Keratinocyte (primary cell): ENCODE results near the gene CLTRN. TPM values are rescaled to one million over a fixed set of nuclear protein-coding genes. Genes with fewer than 3 reads are reported as not detected.

ENCODE experiments used
- DNase-seq: peaks from one replicate; pipeline ENCODE4 v3.0.0-alpha.2; 2011; ENCODE audit warnings: low read depth, missing footprints, low spot score
- FAIRE-seq: peaks from 2 replicates; lab custom pipeline; 2011; peaks lifted over from hg19 to GRCh38; lab: Jason Lieb, UNC
- H2AFZ ChIP-seq: 2 replicates; pipeline ENCODE4 v1.6.0; 2012; ENCODE audit warnings: low read length, control low read depth, inconsistent platforms; ENCODE audit not compliant: control insufficient read depth
- H3K27ac ChIP-seq: 2 replicates; pipeline ENCODE4 v1.5.1; 2011; ENCODE audit warnings: low read length; ENCODE audit not compliant: control insufficient read depth, insufficient read depth
- H3K27me3 ChIP-seq: 3 replicates; pipeline ENCODE4 v1.6.0; 2011; ENCODE audit warnings: low read length; ENCODE audit not compliant: control insufficient read depth, insufficient read depth; ENCODE audit errors: extremely low read depth
- H3K36me3 ChIP-seq, 2 experiments: 2 replicates in 1 of 2; 3 replicates in 1 of 2; pipeline ENCODE4 v1.5.1; 2011; ENCODE audit warnings: low read length in 2 of 2, mild to moderate bottlenecking in 1 of 2; ENCODE audit not compliant: control insufficient read depth in 2 of 2, insufficient read depth in 2 of 2; ENCODE audit errors: extremely low read depth in 1 of 2
- H3K4me1 ChIP-seq: 3 replicates; pipeline ENCODE4 v1.5.1; 2011; ENCODE audit warnings: low read length; ENCODE audit not compliant: control insufficient read depth, insufficient read depth; ENCODE audit errors: extremely low read depth
- H3K4me2 ChIP-seq: 3 replicates; pipeline ENCODE4 v1.6.0; 2011; ENCODE audit warnings: low read depth, low read length; ENCODE audit not compliant: control insufficient read depth, insufficient read depth; ENCODE audit errors: extremely low read depth
- H3K4me3 ChIP-seq, 3 experiments: fragments of 200-600 bp in 1 of 3; sonication (generic) in 1 of 3; 2 replicates in 2 of 3; 3 replicates in 1 of 3; pipeline ENCODE4 v1.5.1; 2011 to 2016; ENCODE audit warnings: low read length in 3 of 3, mild to moderate bottlenecking in 3 of 3, control low read depth in 2 of 3, inconsistent platforms in 1 of 3, low read depth in 1 of 3, mixed read lengths in 1 of 3, mixed run types in 1 of 3, moderate library complexity in 1 of 3; ENCODE audit not compliant: control insufficient read depth in 2 of 3, insufficient read depth in 2 of 3; ENCODE audit errors: extremely low read depth in 1 of 3
- H3K79me2 ChIP-seq: 2 replicates; pipeline ENCODE4 v1.6.0; 2012; ENCODE audit warnings: low read length; ENCODE audit not compliant: control insufficient read depth, insufficient read depth
- H3K9ac ChIP-seq: 3 replicates; pipeline ENCODE4 v1.6.0; 2011; ENCODE audit warnings: low read length; ENCODE audit not compliant: control insufficient read depth, insufficient read depth; ENCODE audit errors: extremely low read depth
- H3K9me1 ChIP-seq: 3 replicates; pipeline ENCODE4 v1.6.0; 2011; ENCODE audit warnings: low read length; ENCODE audit not compliant: control insufficient read depth, insufficient read depth; ENCODE audit errors: extremely low read depth
- H3K9me3 ChIP-seq: 2 replicates; pipeline ENCODE4 v1.5.1; 2012; ENCODE audit warnings: low read depth, low read length; ENCODE audit not compliant: control insufficient read depth
- H4K20me1 ChIP-seq: 3 replicates; pipeline ENCODE4 v1.6.0; 2011; ENCODE audit warnings: low read length; ENCODE audit not compliant: control insufficient read depth, insufficient read depth; ENCODE audit errors: extremely low read depth
- CTCF ChIP-seq, 3 experiments: IDR thresholded peaks in 1 of 3; conservative IDR thresholded peaks in 1 of 3; optimal IDR thresholded peaks in 1 of 3; 2 replicates in 2 of 3; 3 replicates in 1 of 3; pipeline versions ENCODE3 to v1.5.1; 2011; ENCODE audit warnings: low read length in 3 of 3, mild to moderate bottlenecking in 3 of 3, moderate library complexity in 2 of 3, control low read depth in 1 of 3, inconsistent platforms in 1 of 3; ENCODE audit not compliant: insufficient read depth in 2 of 3; ENCODE audit errors: extremely low read depth in 1 of 3
- EZH2 ChIP-seq: IDR thresholded peaks from one replicate; pipeline ENCODE4 v1.6.1; 2012; ENCODE audit warnings: inconsistent platforms, mild to moderate bottlenecking, low read length, moderate library complexity
- dilution Hi-C: fragments of 300-500 bp; cut with MboI; formaldehyde crosslinking; loops from one replicate; pipeline ENCODE4 v1.7.0; 2020; ENCODE audit warnings: low sequenced_read_pairs; ENCODE audit not compliant: extremely low pct_ligation_motif_present
- polyA plus RNA-seq, 5 experiments: library from polyadenylated mRNA; depleted of rRNA in 3 of 5; stranded (reverse) in 3 of 5; stranded (forward) in 1 of 5; unstranded in 1 of 5; fragments of >200 nt; gene quantifications; 1 replicate in 1 of 5; 2 replicates in 3 of 5; 3 replicates in 1 of 5; pipeline versions ENCODE4 v1.2.1 to v1.2.3, GENCODE V29; 2011 to 2012; ENCODE audit warnings: missing spikeins in 2 of 5, low read depth in 1 of 5, low replicate concordance in 1 of 5

The CLTRN gene
- polyA plus RNA-seq, 1 donor (not counting 4 experiments of a cell fraction or from before 2014, with no cell fraction given): 1.4 TPM

GRCh38 chrX:15676886-15677285 lies 12.3 kb upstream of the CLTRN start:
- Histone ChIP-seq H3K4me3 (peak overlapping the region in 2 of 3 experiments; percentile 71 to 75), H2AFZ (no peak overlapping the region), H3K4me2 (peak overlapping the region; percentile 79), H3K79me2 (peaks cover 60% of the 10 kb centered on the region), H3K9me1 (no peaks in the 10 kb centered on the region), H3K27ac (peak overlapping the region; percentile 99), H3K36me3 (peaks cover 3 to 4% of the 10 kb centered on the region in 2 experiments), H3K4me1 (peaks cover 22% of the 10 kb centered on the region), H4K20me1 (no peaks in the 10 kb centered on the region), H3K9ac (peak overlapping the region; percentile 99), H3K27me3 (no peaks in the 10 kb centered on the region), H3K9me3 (no peaks in the 10 kb centered on the region)
- dilution Hi-C loops: no loop called here
- FAIRE-seq (no peak), DNase-seq (no peak)
- TF ChIP-seq CTCF (optimal IDR thresholded peaks at IDR 0.05 in 1 of 3, IDR thresholded peaks at IDR 0.05 in 1 of 3, conservative IDR thresholded peaks at IDR 0.05 in 1 of 3; ENCODE audit: extremely low read depth in 1 of 3, insufficient read depth in 2 of 3, low read length in 3 of 3): no peak
- no peak for TF ChIP-seq EZH2

GRCh38 chrX:15675490-15675921 lies 10.9 kb upstream of the CLTRN start:
- DNase-seq (peak; percentile 70), FAIRE-seq (peak; percentile 57)
- Histone ChIP-seq H3K4me2 (peak overlapping the region; percentile 98), H3K9me3 (no peaks in the 10 kb centered on the region), H3K9ac (peak overlapping the region; percentile 99), H3K27ac (peak overlapping the region; percentile 99), H3K4me3 (peak overlapping the region; percentile 71 to 77 (median 75)), H3K27me3 (no peaks in the 10 kb centered on the region), H3K4me1 (peaks cover 22% of the 10 kb centered on the region), H4K20me1 (no peaks in the 10 kb centered on the region), H3K79me2 (peaks cover 47% of the 10 kb centered on the region), H3K9me1 (no peaks in the 10 kb centered on the region), H2AFZ (peak overlapping the region; percentile 99), H3K36me3 (peaks cover 3 to 4% of the 10 kb centered on the region in 2 experiments)
- TF ChIP-seq CTCF (optimal IDR thresholded peaks at IDR 0.05 in 1 of 3, IDR thresholded peaks at IDR 0.05 in 1 of 3, conservative IDR thresholded peaks at IDR 0.05 in 1 of 3; ENCODE audit: extremely low read depth in 1 of 3, insufficient read depth in 2 of 3, low read length in 3 of 3) (no peak), EZH2 (no peak)
- dilution Hi-C loops: no loop called here
